Neuron (in vitro differentiated cells): Measurements from ENCODE around the gene CHST11.
"Not testable (repeated sequence)": the region's sequence is repeated elsewhere in the genome, so short reads cannot be mapped to it uniquely, and the experiment has no call there.

Experiments used
- H2AFZ ChIP-seq: one replicate; pipeline ENCODE4 v1.6.1; 2013; ENCODE audit warnings: low read depth, mild to moderate bottlenecking, inconsistent platforms, low read length, moderate library complexity
- H3K27me3 ChIP-seq: one replicate; pipeline ENCODE4 v1.6.1; 2013; ENCODE audit warnings: low read length; ENCODE audit not compliant: insufficient read depth
- H3K36me3 ChIP-seq: one replicate; pipeline ENCODE4 v1.6.1; 2013; ENCODE audit warnings: low read length; ENCODE audit not compliant: insufficient read depth
- H3K4me1 ChIP-seq: one replicate; pipeline ENCODE4 v1.6.1; 2013; ENCODE audit warnings: low read length; ENCODE audit not compliant: insufficient read depth
- H3K4me3 ChIP-seq: 2 replicates; pipeline ENCODE4 v1.5.1; 2013; ENCODE audit warnings: mild to moderate bottlenecking, low read length, moderate library complexity
- H3K9me3 ChIP-seq: one replicate; pipeline ENCODE4 v1.6.1; 2013; ENCODE audit warnings: low read length

CHST11 gene

DNA sequence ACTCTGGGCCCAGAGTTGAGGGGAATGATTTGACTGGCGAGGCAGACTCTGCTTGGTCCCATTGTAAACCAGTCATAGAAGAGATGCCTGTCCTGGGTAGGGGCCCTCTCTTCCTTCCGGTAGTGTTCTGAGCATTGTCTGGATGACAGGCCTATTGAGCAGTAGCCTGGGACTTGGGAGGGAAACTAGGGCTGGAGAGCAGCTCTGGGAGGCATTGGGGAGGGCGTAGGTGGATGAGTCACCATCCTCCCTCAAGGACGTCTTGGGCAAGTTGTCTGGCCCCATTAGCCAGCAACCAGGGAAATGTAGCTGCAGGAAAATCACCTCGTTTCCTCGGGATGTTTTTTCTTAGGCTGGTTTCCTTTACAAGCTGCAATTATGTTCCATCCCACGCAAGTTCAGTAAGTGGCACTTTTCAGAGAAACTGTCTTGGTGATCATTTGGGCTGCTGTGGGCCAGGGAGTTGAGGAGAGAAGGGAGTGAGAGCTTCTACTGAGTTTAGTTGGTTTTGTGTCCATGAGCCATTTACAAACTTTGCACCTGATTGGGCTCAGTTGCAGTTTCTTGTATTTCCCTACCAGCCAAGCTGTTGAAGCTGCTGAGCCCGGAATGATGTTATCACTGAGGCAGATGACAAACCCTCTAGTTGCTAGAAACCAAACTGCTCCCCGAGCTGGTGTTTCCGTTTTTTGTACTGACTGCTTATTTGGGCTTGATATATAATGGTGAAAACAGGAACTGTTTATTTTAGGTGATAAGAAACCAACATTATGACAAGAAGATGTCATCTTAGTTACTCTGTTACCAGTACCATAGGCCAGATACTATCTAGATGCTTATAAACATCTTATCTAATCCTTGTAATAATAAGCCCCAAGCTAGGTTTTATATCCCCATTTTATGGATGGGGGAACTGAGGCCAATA, 147.6 kb downstream of the CHST11 start:
- Histone ChIP-seq H3K9me3 (no peaks in the 10 kb centered on the region), H3K36me3 (no peaks in the 10 kb centered on the region), H2AFZ (no peak overlapping the region), H3K4me1 (peaks cover 27% of the 10 kb centered on the region), H3K27me3 (no peaks in the 10 kb centered on the region), H3K4me3 (no peak overlapping the region)

DNA sequence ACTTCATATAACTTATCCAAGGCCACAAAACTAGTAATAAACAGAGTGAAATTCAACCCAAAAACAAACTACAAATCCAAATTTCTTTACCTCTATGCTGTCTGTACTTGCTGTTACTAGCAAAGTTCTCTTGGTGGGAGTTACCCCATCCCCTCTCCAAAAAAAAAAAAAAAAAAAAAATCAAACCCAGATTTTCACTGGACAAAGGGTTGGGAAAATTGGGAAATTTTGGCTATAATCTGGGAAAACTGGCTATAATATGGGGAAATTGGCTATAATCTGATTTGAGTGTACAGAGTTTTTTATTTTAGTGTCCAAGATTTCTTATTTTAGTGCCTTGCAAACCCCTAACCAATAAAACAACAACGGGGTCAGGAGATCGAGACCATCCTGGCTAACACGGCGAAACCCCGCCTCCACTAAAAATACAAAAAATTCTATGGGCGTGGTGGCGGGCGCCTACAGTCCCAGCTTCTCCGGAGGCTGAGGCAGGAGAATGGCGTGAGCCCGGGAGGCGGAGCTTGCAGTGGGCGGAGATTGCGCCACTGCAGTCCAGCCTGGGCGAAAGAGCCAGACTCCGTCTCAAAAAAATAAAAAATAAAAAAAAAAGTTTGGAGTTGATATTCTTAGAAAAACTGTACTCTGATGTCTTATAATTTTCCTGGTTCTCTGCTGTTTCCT, 148.4 kb downstream of the CHST11 start:
- no peaks in the 10 kb centered on the region for H3K36me3 ChIP-seq
- no peak overlapping the region for H2AFZ ChIP-seq
- H3K27me3 ChIP-seq = no peaks in the 10 kb centered on the region
- peaks cover 27% of the 10 kb centered on the region for H3K4me1 ChIP-seq
- H3K9me3 ChIP-seq = no peaks in the 10 kb centered on the region
- no peak overlapping the region for H3K4me3 ChIP-seq

DNA sequence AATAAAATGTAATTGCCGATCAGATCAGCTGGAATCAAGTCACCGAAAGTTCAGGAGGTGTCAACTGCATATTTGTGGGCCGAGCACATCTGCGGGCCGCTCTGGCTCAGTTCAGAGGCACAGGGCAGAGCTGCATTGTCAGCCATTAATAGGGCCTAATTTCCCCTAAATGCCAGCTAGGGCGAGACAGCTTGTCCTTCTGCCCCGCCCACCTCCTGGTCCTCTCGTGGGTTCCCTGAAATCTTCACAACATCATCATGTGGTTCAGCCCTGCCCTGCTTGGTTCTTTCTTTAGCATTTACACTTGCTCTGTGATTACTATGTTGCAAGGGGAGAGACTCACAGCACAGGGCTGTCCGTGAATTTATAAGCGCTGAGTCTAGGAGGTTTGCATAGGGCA, 148.9 kb downstream of the CHST11 start:
- H3K9me3 ChIP-seq = no peaks in the 10 kb centered on the region
- no peak overlapping the region for H3K4me3 ChIP-seq
- H3K27me3 ChIP-seq = no peaks in the 10 kb centered on the region
- H3K36me3 ChIP-seq = no peaks in the 10 kb centered on the region
- no peak overlapping the region for H2AFZ ChIP-seq
- peaks cover 27% of the 10 kb centered on the region for H3K4me1 ChIP-seq

DNA sequence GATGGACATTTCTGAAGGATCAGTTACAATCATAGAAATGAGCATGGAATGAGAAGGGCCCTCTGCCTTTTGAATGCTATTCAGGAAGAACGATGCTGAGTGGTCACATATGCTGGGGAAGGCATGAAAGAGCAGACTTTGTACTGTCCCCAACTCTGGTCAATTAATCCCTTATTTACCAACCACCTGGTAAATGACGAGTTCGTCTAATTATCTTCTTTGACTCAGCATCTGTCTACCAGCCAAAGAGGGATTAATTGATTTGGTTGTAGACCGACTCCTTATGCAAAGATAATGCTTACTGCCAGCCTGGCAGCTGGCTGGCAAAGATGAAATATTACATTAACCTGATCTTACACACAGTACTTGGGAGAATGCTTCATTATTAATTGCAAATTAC, 152.2 kb downstream of the CHST11 start:
- Histone ChIP-seq H3K4me3 (no peak overlapping the region), H3K4me1 (peaks cover 10% of the 10 kb centered on the region), H3K27me3 (no peaks in the 10 kb centered on the region), H3K36me3 (no peaks in the 10 kb centered on the region), H2AFZ (no peak overlapping the region), H3K9me3 (no peaks in the 10 kb centered on the region)

DNA sequence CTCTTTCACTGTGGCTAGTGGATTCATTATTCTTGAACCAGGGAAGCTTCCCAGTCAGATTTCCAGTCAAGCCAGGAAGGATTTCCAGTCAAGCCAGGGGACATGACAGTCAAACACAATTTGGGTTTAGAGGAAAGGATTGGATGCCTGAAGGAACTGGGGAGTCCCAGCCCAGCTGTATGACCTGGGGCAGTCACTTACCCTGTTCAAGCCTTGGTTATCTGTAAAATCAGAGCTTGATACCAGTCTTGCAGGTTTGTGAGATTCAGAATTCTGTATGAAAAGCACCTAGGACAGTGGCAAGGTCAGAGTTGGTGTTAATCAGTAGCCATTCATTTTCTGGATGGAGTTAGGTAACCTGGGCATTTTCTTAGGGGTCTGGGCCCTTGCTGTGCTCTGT, 152.7 kb downstream of the CHST11 start:
- no peak overlapping the region for H2AFZ ChIP-seq
- H3K27me3 ChIP-seq = no peaks in the 10 kb centered on the region
- H3K36me3 ChIP-seq = no peaks in the 10 kb centered on the region

DNA sequence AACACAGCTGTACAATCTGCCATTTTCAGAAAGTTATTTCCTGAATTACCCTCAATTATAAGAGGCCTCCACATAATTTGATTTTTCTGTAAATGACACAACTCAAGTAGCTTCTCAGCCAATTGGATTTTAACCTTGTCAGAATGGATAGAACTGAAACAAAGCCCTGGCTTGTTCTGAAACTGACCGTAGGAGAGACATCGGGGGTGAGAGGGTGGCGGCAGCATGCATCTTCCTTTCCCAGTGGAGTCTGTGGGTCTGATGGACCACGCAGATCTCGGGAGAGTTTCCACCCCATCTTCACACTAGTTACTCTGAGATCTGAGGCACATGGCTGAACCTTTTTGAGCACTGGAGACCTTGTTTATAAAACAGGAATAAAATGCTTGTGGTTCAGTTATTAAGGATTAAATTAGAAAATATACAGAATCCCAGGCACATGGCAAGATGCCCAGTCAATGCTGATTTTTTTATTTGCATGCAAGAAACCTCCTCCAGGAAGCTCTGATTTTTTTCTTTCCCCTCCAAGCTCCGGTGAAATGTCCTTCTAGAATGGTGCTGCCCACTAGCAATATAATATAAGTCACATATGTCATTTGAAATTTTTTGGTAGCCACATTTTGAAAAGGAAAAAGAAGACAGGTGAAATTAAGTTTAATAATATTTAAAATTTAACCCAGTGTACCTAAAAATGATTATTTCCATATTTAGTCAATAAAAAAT, 153.9 kb downstream of the CHST11 start:
- H3K4me3 ChIP-seq = no peak overlapping the region
- H3K4me1 ChIP-seq = peaks cover 2% of the 10 kb centered on the region
- H3K9me3 ChIP-seq = no peaks in the 10 kb centered on the region
- no peaks in the 10 kb centered on the region for H3K27me3 ChIP-seq
- no peaks in the 10 kb centered on the region for H3K36me3 ChIP-seq
- H2AFZ ChIP-seq = no peak overlapping the region

More for the DNA sequence above, 152.7 kb downstream of the CHST11 start:
- Histone ChIP-seq H3K9me3 (no peaks in the 10 kb centered on the region), H3K4me3 (no peak overlapping the region), H3K4me1 (peaks cover 6% of the 10 kb centered on the region)

DNA sequence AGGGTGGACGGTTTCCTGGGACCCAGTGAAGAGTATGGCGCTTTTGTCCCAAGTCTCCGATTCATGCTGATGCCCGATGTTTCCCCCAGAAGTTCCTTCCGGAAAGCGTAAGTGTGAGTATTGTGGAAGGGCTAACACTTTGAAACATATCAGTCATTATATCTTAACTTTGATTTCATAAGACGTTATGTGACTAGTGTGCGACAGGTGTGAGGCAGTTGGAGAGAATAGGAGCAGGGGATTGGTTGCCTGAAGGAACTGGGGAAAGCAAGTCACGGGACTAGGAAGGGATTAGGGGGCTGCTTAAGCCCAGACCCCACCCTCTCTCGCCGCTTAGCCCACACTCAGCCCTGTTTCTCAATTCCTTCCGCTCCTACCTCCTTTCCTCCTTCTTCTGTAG, 154.9 kb downstream of the CHST11 start:
- Histone ChIP-seq H3K36me3 (no peaks in the 10 kb centered on the region), H3K27me3 (no peaks in the 10 kb centered on the region), H2AFZ (no peak overlapping the region), H3K9me3 (no peaks in the 10 kb centered on the region), H3K4me1 (no peaks in the 10 kb centered on the region), H3K4me3 (no peak overlapping the region)

DNA sequence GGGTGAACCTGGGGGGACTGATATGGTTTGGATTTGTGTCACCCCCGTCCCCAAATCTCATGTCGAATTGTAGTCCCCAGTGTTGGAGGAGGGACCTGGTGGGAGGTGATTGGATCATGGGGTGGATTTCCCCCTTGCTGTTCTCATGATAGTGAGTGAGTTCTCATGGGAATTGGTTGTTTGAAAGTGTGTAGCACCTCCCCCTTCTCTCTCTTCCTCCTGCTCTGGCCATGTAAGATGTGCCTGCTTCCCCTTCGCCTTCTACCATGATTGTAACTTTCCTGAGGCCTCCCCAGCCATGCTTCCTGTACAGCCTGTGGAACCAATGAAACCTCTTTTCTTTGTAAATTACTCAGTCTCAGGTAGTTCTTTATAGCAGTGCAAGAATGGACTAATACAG, 156.6 kb downstream of the CHST11 start:
- not testable (repeated sequence) for H2AFZ ChIP-seq, H3K27me3 ChIP-seq, H3K4me3 ChIP-seq, H3K36me3 ChIP-seq, H3K4me1 ChIP-seq, H3K9me3 ChIP-seq

DNA sequence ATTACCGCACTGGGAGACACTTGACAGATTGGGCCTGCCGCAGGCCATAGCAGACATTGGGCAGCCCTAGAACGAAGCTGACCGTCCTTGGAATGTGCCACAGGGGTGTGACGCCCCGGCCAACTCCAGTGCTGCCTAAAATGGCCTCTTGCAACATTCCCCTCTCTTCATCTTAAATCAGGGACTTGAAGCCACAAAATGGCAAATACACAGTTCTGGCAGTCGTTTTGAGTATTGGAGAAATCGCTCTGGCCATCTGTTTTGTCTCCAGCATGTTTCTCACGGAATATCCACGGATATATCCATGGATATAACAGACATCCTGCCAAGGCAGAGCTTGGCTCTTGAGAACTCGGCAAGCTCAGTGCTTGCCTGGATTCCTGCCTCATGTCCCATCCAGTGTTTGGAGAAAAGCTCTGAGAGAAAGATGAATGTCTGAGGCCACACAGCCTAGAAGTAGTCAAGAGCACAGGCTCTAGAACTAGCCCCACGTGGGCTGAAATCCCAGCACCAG, 158.4 kb downstream of the CHST11 start:
- Histone ChIP-seq H3K36me3 (no peaks in the 10 kb centered on the region), H3K9me3 (no peaks in the 10 kb centered on the region), H2AFZ (no peak overlapping the region), H3K4me3 (no peak overlapping the region), H3K4me1 (no peaks in the 10 kb centered on the region), H3K27me3 (no peaks in the 10 kb centered on the region)

DNA sequence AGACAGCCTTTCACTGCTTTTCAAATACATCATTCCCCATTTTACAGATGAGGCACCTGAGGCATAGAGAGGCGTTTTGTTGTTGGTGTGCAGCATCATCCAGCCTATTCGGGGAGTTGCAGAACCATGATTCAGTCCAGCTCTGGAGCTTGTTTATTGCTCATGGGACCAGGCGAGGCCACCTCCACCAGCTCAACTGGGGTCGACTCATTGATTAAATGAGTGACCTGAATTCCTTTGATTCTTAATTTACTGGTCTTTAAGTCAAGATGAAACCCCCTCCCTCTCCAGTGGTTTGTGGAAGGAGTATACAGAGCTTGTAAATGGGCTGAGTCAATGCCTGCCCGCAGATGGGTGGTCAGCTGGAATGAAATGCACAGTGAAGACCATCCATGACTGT, 161.9 kb downstream of the CHST11 start:
- Histone ChIP-seq H3K36me3 (no peaks in the 10 kb centered on the region), H3K9me3 (no peaks in the 10 kb centered on the region), H2AFZ (no peak overlapping the region), H3K27me3 (no peaks in the 10 kb centered on the region), H3K4me3 (no peak overlapping the region), H3K4me1 (peaks cover 3% of the 10 kb centered on the region)

DNA sequence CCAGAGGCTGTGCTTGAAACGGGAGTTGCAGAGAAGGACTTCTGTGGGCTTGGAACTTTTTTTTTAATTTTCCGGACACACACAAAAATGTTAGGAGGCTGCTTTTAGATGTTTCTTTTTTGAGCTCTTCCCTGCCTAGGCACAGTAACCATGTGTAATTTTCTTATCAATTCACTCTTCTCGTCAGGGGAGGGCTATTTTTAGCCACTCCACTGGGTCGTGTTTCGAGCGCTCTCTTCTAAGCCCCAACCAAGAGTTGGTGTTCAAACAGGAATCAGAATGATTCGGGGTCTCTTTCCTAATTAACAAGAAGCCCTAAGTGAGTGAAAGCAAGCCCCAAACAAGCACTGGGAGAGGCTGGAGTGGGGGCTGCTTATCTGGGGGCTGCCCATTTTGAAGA, 162.6 kb downstream of the CHST11 start:
- Histone ChIP-seq H3K4me1 (peaks cover 9% of the 10 kb centered on the region), H3K4me3 (no peak overlapping the region), H2AFZ (no peak overlapping the region), H3K9me3 (no peaks in the 10 kb centered on the region), H3K36me3 (no peaks in the 10 kb centered on the region), H3K27me3 (no peaks in the 10 kb centered on the region)

DNA sequence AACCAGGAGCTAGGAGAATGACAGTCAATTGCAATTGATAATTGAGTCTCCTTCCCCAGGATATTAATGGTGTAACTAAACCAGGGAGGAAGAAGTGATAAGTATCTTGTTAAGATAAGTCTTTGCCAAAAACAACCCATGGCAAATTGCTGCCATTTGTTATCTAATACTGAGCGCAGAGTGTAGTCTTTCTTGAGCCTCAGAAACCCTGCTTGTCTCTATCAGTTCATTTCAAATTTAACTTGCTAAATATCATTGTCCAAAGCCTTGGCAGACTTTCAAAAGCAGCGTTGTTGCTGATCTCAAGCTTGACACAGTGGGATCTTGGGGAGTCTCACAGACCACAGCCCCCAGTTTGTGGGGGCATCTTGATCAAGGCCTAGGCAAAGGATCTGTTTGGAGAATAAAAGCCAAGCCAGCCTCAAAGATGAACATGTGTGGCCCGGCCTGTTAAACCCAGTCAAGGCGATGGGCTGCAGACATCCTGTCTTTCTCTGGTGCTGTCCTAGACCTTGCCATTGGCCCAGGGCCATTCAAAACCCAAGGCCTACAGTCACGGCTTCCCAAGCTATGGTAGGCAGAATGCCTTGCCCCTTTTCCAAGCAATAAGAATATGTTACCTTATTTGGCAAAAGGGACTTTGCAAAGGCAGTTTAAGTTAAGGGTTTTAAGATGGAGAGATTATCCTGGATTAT, 164.2 kb downstream of the CHST11 start:
- Histone ChIP-seq H3K27me3 (no peaks in the 10 kb centered on the region), H3K4me3 (no peak overlapping the region), H3K4me1 (peaks cover 17% of the 10 kb centered on the region), H3K36me3 (no peaks in the 10 kb centered on the region), H3K9me3 (no peaks in the 10 kb centered on the region), H2AFZ (no peak overlapping the region)
